ENCODE data around the gene DPEP2NB. TPM values are rescaled to one million over a fixed set of nuclear protein-coding genes. Genes with fewer than 3 reads are reported as not detected.
A peak's percentile ranks its signal among the peaks of the same experiment; 100 is the strongest.
"Not testable (repeated sequence)": the region's sequence is repeated elsewhere in the genome, so short reads cannot be mapped to it uniquely, and the experiment has no call there.

The DPEP2NB gene
- total RNA-seq, 1 experiment from 2014 or later, result not detected

DNA sequence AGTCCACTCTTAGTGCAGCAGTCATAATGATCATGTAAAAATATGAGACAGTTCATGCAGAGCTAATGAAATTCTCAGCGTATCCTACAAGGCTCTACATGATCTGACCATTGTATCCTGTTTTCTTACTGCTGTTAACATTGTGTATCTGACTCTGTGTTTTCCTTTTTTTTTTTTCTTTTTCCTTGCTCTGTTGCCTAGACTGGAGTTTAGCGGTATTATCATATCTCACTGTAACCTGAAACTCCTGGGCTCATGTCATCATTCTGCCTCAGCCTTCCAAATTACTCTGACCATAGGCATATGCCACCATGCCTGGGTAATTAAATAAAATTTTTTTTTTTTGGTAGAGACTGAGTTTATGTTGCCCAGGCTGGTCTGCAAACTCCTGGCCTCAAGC, 19.5 kb upstream of the DPEP2NB start:
- peaks cover 11% of the 10 kb centered on the region for H3K36me3 Mint-ChIP-seq (ENCODE audit: insufficient read depth, unreplicated experiment)
- no peak for DNase-seq
- no peaks in the 10 kb centered on the region for H3K27me3 Mint-ChIP-seq (ENCODE audit: unreplicated experiment)
- H3K4me3 Mint-ChIP-seq (ENCODE audit: low read depth, unreplicated experiment), result no peak overlapping the region
- no peak overlapping the region for H3K27ac Mint-ChIP-seq (ENCODE audit: unreplicated experiment)
- H3K9me3 Mint-ChIP-seq (ENCODE audit: low read depth, unreplicated experiment), result no peaks in the 10 kb centered on the region
- BruUV-seq (replicated peaks), result no TSS peak
- CTCF ChIA-PET, result interaction anchor here (0.7 kb wide), 1 partner anchor 1055 kb away, joined by 4 read pairs; no protein-coding TSS in a partner anchor
- intact Hi-C loops (cut with micrococcal nuclease; ENCODE audit: unreplicated experiment), result no loop called here
- H3K4me1 Mint-ChIP-seq (ENCODE audit: low read depth, unreplicated experiment), result peaks cover 17% of the 10 kb centered on the region
- TF ChIP-seq, protein P1, sequence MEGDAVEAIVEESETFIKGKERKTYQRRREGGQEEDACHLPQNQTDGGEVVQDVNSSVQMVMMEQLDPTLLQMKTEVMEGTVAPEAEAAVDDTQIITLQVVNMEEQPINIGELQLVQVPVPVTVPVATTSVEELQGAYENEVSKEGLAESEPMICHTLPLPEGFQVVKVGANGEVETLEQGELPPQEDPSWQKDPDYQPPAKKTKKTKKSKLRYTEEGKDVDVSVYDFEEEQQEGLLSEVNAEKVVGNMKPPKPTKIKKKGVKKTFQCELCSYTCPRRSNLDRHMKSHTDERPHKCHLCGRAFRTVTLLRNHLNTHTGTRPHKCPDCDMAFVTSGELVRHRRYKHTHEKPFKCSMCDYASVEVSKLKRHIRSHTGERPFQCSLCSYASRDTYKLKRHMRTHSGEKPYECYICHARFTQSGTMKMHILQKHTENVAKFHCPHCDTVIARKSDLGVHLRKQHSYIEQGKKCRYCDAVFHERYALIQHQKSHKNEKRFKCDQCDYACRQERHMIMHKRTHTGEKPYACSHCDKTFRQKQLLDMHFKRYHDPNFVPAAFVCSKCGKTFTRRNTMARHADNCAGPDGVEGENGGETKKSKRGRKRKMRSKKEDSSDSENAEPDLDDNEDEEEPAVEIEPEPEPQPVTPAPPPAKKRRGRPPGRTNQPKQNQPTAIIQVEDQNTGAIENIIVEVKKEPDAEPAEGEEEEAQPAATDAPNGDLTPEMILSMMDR (IDR thresholded peaks at IDR 0.05; ENCODE audit: unreplicated experiment), result no peak

DNA sequence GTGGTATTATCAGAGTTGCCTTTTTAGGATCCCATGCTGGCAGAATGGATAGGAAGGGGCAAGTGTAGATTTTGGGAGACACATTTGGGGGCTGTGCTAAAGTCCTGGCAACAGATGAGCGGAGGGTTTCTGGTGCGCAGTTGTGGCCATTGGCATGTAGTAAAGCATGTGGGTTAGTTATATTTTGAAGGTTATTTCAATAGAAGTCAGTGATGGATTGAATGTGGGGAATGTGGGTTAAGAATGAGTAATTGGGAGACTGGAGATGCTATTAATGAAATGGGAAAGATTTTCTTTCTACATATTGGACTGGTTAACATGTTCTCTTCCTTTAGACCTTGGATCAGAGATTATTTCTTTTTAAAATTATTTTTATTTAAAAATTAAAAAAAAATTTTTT, 17.4 kb upstream of the DPEP2NB start:
- TF ChIP-seq, protein P1 (IDR thresholded peaks at IDR 0.05; ENCODE audit: unreplicated experiment), result no peak
- Mint-ChIP-seq H3K9me3 (ENCODE audit: low read depth, unreplicated experiment) (no peaks in the 10 kb centered on the region), H3K36me3 (ENCODE audit: insufficient read depth, unreplicated experiment) (peaks cover 11% of the 10 kb centered on the region), H3K27ac (ENCODE audit: unreplicated experiment) (no peak overlapping the region), H3K4me1 (ENCODE audit: low read depth, unreplicated experiment) (peaks cover 17% of the 10 kb centered on the region), H3K27me3 (ENCODE audit: unreplicated experiment) (no peaks in the 10 kb centered on the region), H3K4me3 (ENCODE audit: low read depth, unreplicated experiment) (no peak overlapping the region)
- DNase-seq, result no peak
- CTCF ChIA-PET, result no interaction called here
- BruUV-seq (replicated peaks), result no TSS peak
- intact Hi-C loops (cut with micrococcal nuclease; ENCODE audit: unreplicated experiment), result no loop called here

DNA sequence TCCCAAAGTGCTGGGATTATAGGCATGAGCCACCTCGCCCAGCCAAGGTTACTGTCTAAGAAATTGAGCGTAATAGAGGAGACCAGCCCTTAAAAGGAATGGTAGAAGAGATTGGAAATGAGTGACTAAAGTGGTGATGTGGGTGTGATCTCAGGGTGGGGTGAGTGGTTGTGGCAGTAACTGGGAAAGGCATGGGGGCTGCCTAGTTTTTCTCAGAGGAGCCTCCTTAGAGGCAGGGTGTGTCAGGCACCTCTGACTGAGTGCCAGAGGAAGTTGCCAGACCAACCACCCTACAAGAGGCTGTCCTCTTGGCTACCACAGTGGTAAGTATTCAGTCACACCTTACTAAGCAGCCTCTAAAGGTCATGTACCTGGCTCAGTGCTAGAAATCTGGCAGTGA, 16.2 kb upstream of the DPEP2NB start:
- TF ChIP-seq, protein P1 (IDR thresholded peaks at IDR 0.05; ENCODE audit: unreplicated experiment), result no peak
- Mint-ChIP-seq H3K9me3 (ENCODE audit: low read depth, unreplicated experiment) (no peaks in the 10 kb centered on the region), H3K4me3 (ENCODE audit: low read depth, unreplicated experiment) (no peak overlapping the region), H3K27me3 (ENCODE audit: unreplicated experiment) (no peaks in the 10 kb centered on the region), H3K27ac (ENCODE audit: unreplicated experiment) (peak overlapping the region; percentile 53), H3K4me1 (ENCODE audit: low read depth, unreplicated experiment) (peaks cover 17% of the 10 kb centered on the region), H3K36me3 (ENCODE audit: insufficient read depth, unreplicated experiment) (peaks cover 9% of the 10 kb centered on the region)
- intact Hi-C loops (cut with micrococcal nuclease; ENCODE audit: unreplicated experiment), result no loop called here
- no TSS peak for BruUV-seq (replicated peaks)
- DNase-seq, result peak; percentile 48
- CTCF ChIA-PET, result no interaction called here

DNA sequence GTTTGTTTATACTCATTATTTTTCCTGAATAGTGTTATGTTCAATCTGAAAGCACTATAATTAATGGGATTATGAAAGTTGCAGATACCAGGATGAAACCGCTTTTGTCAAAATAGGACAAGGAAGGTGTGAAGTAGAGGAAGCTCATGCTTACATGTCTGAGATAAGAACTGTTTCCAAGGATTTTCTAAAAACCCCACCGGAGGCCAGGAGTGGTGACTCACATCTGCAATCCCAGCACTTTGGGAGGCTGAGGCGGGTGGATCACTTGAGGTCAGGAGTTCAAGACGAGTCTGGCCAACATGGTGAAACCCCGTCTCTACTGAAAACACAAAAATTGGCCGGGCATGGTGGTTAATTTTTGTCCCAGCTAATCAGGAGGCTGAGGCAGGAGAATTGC, 14.4 kb upstream of the DPEP2NB start:
- CTCF ChIA-PET, DNase-seq: not testable (repeated sequence)

DNA sequence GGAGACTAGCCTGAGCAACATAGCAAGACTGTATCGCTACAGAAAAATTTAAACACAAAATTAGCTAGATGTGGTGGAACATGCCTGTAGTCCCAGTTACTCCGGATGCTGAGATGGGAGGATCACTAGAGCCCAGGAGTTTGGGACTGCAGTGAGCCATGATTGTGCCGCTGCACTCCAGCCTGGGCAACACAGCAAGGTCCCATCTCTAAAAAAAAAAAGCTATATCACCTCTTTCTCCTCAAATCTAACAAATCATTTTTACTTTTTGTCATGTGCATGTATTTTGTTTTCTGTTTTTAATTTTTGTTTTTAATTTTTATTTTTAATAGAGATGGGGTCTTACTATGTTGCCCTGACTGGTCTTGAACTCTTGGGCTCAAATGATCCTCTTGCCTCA, 13.3 kb upstream of the DPEP2NB start:
- BruUV-seq (replicated peaks), result no TSS peak
- Mint-ChIP-seq H3K9me3 (ENCODE audit: low read depth, unreplicated experiment) (no peaks in the 10 kb centered on the region), H3K36me3 (ENCODE audit: insufficient read depth, unreplicated experiment) (peaks cover 19% of the 10 kb centered on the region), H3K4me1 (ENCODE audit: low read depth, unreplicated experiment) (peaks cover 19% of the 10 kb centered on the region), H3K27ac (ENCODE audit: unreplicated experiment) (no peak overlapping the region), H3K27me3 (ENCODE audit: unreplicated experiment) (no peaks in the 10 kb centered on the region), H3K4me3 (ENCODE audit: low read depth, unreplicated experiment) (no peak overlapping the region)
- CTCF ChIA-PET, result interaction anchor here (0.7 kb wide), 1 partner anchor 19 kb away, joined by 5 read pairs; no protein-coding TSS in a partner anchor
- no peak for DNase-seq
- TF ChIP-seq, protein P1 (IDR thresholded peaks at IDR 0.05; ENCODE audit: unreplicated experiment), result no peak
- intact Hi-C loops (cut with micrococcal nuclease; ENCODE audit: unreplicated experiment), result no loop called here

More for the DNA sequence above, 14.4 kb upstream of the DPEP2NB start:
- peaks cover 17% of the 10 kb centered on the region for H3K4me1 Mint-ChIP-seq (ENCODE audit: low read depth, unreplicated experiment)
- H3K27me3 Mint-ChIP-seq (ENCODE audit: unreplicated experiment); intact Hi-C loops (cut with micrococcal nuclease; ENCODE audit: unreplicated experiment); BruUV-seq (replicated peaks); H3K9me3 Mint-ChIP-seq (ENCODE audit: low read depth, unreplicated experiment); H3K27ac Mint-ChIP-seq (ENCODE audit: unreplicated experiment); H3K4me3 Mint-ChIP-seq (ENCODE audit: low read depth, unreplicated experiment): not testable (repeated sequence)
- H3K36me3 Mint-ChIP-seq (ENCODE audit: insufficient read depth, unreplicated experiment), result peaks cover 19% of the 10 kb centered on the region

Data from Calu3 (cell line).